Measurements from ENCODE around the gene PRPF6. TPM values are rescaled to one million over a fixed set of nuclear protein-coding genes. Genes with fewer than 3 reads are reported as not detected.
"Not testable (repeated sequence)": the region's sequence is repeated elsewhere in the genome, so short reads cannot be mapped to it uniquely, and the experiment has no call there.

PRPF6 gene
- total RNA-seq, 1 donor from 2014 or later, result 46.8 TPM

GRCh38 chr20:64006490-64006889 is 25.6 kb downstream of the PRPF6 start:
- Histone ChIP-seq H3K36me3 (peaks cover 96% of the 10 kb centered on the region), H3K27ac (replicated peaks) (no peak overlapping the region), H3K9me3 (replicated peaks) (no peaks in the 10 kb centered on the region), H3K27me3 (ENCODE audit: low read depth) (no peaks in the 10 kb centered on the region), H3K4me3 (no peak overlapping the region), H3K4me1 (peaks cover 32% of the 10 kb centered on the region)
- intact Hi-C loops (cut with micrococcal nuclease), result no loop called here
- no peak for DNase-seq
- TF ChIP-seq CTCF (IDR thresholded peaks at IDR 0.05; ENCODE audit: borderline replicate concordance), result no peak

GRCh38 chr20:64006902-64007301 is 26.0 kb downstream of the PRPF6 start:
- DNase-seq, result no peak
- Histone ChIP-seq H3K9me3 (replicated peaks) (no peaks in the 10 kb centered on the region), H3K4me3 (no peak overlapping the region), H3K27ac (replicated peaks) (no peak overlapping the region), H3K36me3 (peaks cover 94% of the 10 kb centered on the region), H3K27me3 (ENCODE audit: low read depth) (no peaks in the 10 kb centered on the region), H3K4me1 (peaks cover 32% of the 10 kb centered on the region)
- intact Hi-C loops (cut with micrococcal nuclease), result no loop called here
- TF ChIP-seq CTCF (IDR thresholded peaks at IDR 0.05; ENCODE audit: borderline replicate concordance), result no peak

- intact Hi-C loops (cut with micrococcal nuclease), result no loop called here
- Histone ChIP-seq H3K27me3 (ENCODE audit: low read depth) (no peaks in the 10 kb centered on the region), H3K4me1 (peaks cover 20% of the 10 kb centered on the region), H3K27ac (replicated peaks) (no peak overlapping the region), H3K9me3 (replicated peaks) (no peaks in the 10 kb centered on the region), H3K36me3 (peaks cover 86% of the 10 kb centered on the region), H3K4me3 (no peak overlapping the region)
- DNase-seq, result no peak
- no peak for TF ChIP-seq CTCF (IDR thresholded peaks at IDR 0.05; ENCODE audit: borderline replicate concordance)
Measured at GRCh38 chr20:64009811-64010387, 29.0 kb downstream of the PRPF6 start.

- Histone ChIP-seq H3K27me3 (ENCODE audit: low read depth) (no peaks in the 10 kb centered on the region), H3K4me1 (peaks cover 14% of the 10 kb centered on the region), H3K36me3 (peaks cover 86% of the 10 kb centered on the region), H3K27ac (replicated peaks) (no peak overlapping the region), H3K4me3 (no peak overlapping the region), H3K9me3 (replicated peaks) (no peaks in the 10 kb centered on the region)
- no peak for TF ChIP-seq CTCF (IDR thresholded peaks at IDR 0.05; ENCODE audit: borderline replicate concordance)
- no peak for DNase-seq
- intact Hi-C loops (cut with micrococcal nuclease), result no loop called here
Measured at GRCh38 chr20:64010711-64011237, 29.8 kb downstream of the PRPF6 start.

GRCh38 chr20:64011366-64011779 is 30.4 kb downstream of the PRPF6 start:
- TF ChIP-seq CTCF (IDR thresholded peaks at IDR 0.05; ENCODE audit: borderline replicate concordance), result no peak
- Histone ChIP-seq H3K9me3 (replicated peaks) (no peaks in the 10 kb centered on the region), H3K36me3 (peaks cover 85% of the 10 kb centered on the region), H3K4me1 (peaks cover 14% of the 10 kb centered on the region), H3K4me3 (no peak overlapping the region), H3K27ac (replicated peaks) (no peak overlapping the region), H3K27me3 (ENCODE audit: low read depth) (no peaks in the 10 kb centered on the region)
- intact Hi-C loops (cut with micrococcal nuclease), result no loop called here
- DNase-seq, result no peak

- not testable (repeated sequence) for H3K4me3 ChIP-seq
Measured at GRCh38 chr20:64012385-64013154, 31.6 kb downstream of the PRPF6 start.

More at GRCh38 chr20:64012385-64013154, 31.6 kb downstream of the PRPF6 start:
- H3K9me3 ChIP-seq (replicated peaks); DNase-seq; H3K27ac ChIP-seq (replicated peaks); H3K27me3 ChIP-seq (ENCODE audit: low read depth); intact Hi-C loops (cut with micrococcal nuclease): not testable (repeated sequence)
- H3K36me3 ChIP-seq, result peaks cover 89% of the 10 kb centered on the region
- H3K4me1 ChIP-seq, result peaks cover 12% of the 10 kb centered on the region

All from left ventricle myocardium inferior (tissue), 1 donor.